Hepatocyte (in vitro differentiated cells): ENCODE measurements around the gene ZDHHC13.

ENCODE experiments used
- CTCF ChIP-seq: fragments of 200-600 bp; sonication (generic); IDR thresholded peaks from 2 replicates; pipeline ENCODE4 v1.5.1; 2016; ENCODE audit warnings: antibody characterized with exemption, mild to moderate bottlenecking; ENCODE audit not compliant: poor library complexity
- EZH2 ChIP-seq: fragments of 200-600 bp; sonication (generic); IDR thresholded peaks from 2 replicates; pipeline ENCODE4 v1.6.1; 2016; ENCODE audit warnings: antibody characterized with exemption, mild to moderate bottlenecking, borderline replicate concordance
- EZH2phosphoT487 ChIP-seq: fragments of 200-600 bp; sonication (generic); IDR thresholded peaks from one replicate; pipeline ENCODE4 v1.6.1; 2018; ENCODE audit warnings: antibody characterized with exemption, mild to moderate bottlenecking, low read depth, moderate library complexity; ENCODE audit not compliant: unreplicated experiment, severe bottlenecking

- TF ChIP-seq CTCF = no peak
- TF ChIP-seq EZH2 = no peak
- no peak for TF ChIP-seq EZH2phosphoT487
These were observed 36.4 kb upstream of the ZDHHC13 start for GRCh38 chr11:19080579-19080993.
